Measurements from ENCODE around the gene RPP25L.

RPP25L gene

GRCh38 chr9:34568774-34569173 is 43.1 kb downstream of the RPP25L start:
- DNase-seq (ENCODE audit: low spot score) = no peak

- no peak for DNase-seq (ENCODE audit: low spot score)
Measured at GRCh38 chr9:34568133-34568532, 43.8 kb downstream of the RPP25L start.

- DNase-seq (ENCODE audit: low spot score) = no peak
Measured at GRCh38 chr9:34566972-34567371, 44.9 kb downstream of the RPP25L start.

GRCh38 chr9:34566322-34566721 is 45.6 kb downstream of the RPP25L start:
- no peak for DNase-seq (ENCODE audit: low spot score)

- DNase-seq (ENCODE audit: low spot score) = no peak
Measured at GRCh38 chr9:34565856-34566255, 46.0 kb downstream of the RPP25L start.

- no peak for DNase-seq (ENCODE audit: low spot score)
Measured at GRCh38 chr9:34564617-34565016, 47.3 kb downstream of the RPP25L start.

GRCh38 chr9:34563262-34563661 is 48.6 kb downstream of the RPP25L start:
- DNase-seq (ENCODE audit: low spot score) = no peak

GRCh38 chr9:34562135-34562745 is 49.7 kb downstream of the RPP25L start:
- DNase-seq (ENCODE audit: low spot score) = no peak

GRCh38 chr9:34560599-34561214 is 51.2 kb downstream of the RPP25L start:
- DNase-seq (ENCODE audit: low spot score) = no peak
